Measurements from ENCODE around the gene ITPR1.

Gene ITPR1

GRCh38 chr3:4724051-4724629, 231.0 kb downstream of the ITPR1 start (continued):
- no peak for TF ChIP-seq ZBTB44 (tag by site-specific recombination; IDR thresholded peaks at IDR 0.05)
- TF ChIP-seq ZNF19 (tag by site-specific recombination; IDR thresholded peaks at IDR 0.05; ENCODE audit: low read depth) = no peak
- no peak for TF ChIP-seq ZSCAN30 (tag by site-specific recombination; IDR thresholded peaks at IDR 0.05)
- TF ChIP-seq KLF9 (tag by site-specific recombination; IDR thresholded peaks at IDR 0.05; ENCODE audit: low read depth) = no peak
- no peak for TF ChIP-seq ZNF214 (tag by site-specific recombination; IDR thresholded peaks at IDR 0.05; ENCODE audit: borderline replicate concordance)

GRCh38 chr3:4726549-4726948, 233.4 kb downstream of the ITPR1 start:
- ChIA-PET POLR2A (no interaction called here), CTCF (interaction anchor here (0.5 to 1.9 kb wide), 10 partner anchors 13 to 311 kb away, joined by 3 to 10 read pairs (median 4); no protein-coding TSS in a partner anchor)

GRCh38 chr3:4729061-4729973, 236.2 kb downstream of the ITPR1 start:
- POLR2A ChIA-PET = interaction anchor here (0.7 kb wide), 1 partner anchor 9 kb away, joined by 4 read pairs; no protein-coding TSS in a partner anchor
- peaks cover 13% of the 10 kb centered on the region for H3K4me1 ChIP-seq (ENCODE audit: control insufficient read depth, insufficient read depth, low read length)
- TF ChIP-seq REST (tag by site-specific recombination; IDR thresholded peaks at IDR 0.05) = no peak
- TF ChIP-seq ZFP3 (tag by site-specific recombination; IDR thresholded peaks at IDR 0.05; ENCODE audit: low read depth) = no peak
- TF ChIP-seq ZNF114 (tag by site-specific recombination; IDR thresholded peaks at IDR 0.05) = no peak
- TF ChIP-seq ZNF433 (tag by site-specific recombination; IDR thresholded peaks at IDR 0.05; ENCODE audit: low read depth) = no peak
- H3K27ac ChIP-seq (ENCODE audit: extremely low read depth, low read depth, low read length) = no peak overlapping the region
- peaks cover 0 to 6% of the 10 kb centered on the region in 2 experiments; a peak in 1 of 3 replicates for H3K36me3 ChIP-seq (ENCODE audit: control insufficient read depth in 2 of 2, insufficient read depth in 1 of 2, low read length in 2 of 2)
- no peaks in the 10 kb centered on the region for H3K9me3 ChIP-seq (ENCODE audit: control insufficient read depth, insufficient read depth, low read depth, low read length)
- no peak overlapping the region for H3K4me3 ChIP-seq (ENCODE audit: low read depth, low read length)
- CTCF ChIA-PET = interaction anchor here (0.6 to 1.9 kb wide), 3 partner anchors 9 to 246 kb away, joined by 3 to 16 read pairs (median 4); no protein-coding TSS in a partner anchor

More at GRCh38 chr3:4726549-4726948, 233.4 kb downstream of the ITPR1 start:
- no peak overlapping the region for H3K27ac ChIP-seq (ENCODE audit: extremely low read depth, low read depth, low read length)
- H3K9me3 ChIP-seq (ENCODE audit: control insufficient read depth, insufficient read depth, low read depth, low read length) = no peaks in the 10 kb centered on the region
- no peaks in the 10 kb centered on the region for H3K4me1 ChIP-seq (ENCODE audit: control insufficient read depth, insufficient read depth, low read length)
- TF ChIP-seq ZNF19 (tag by site-specific recombination; IDR thresholded peaks at IDR 0.05; ENCODE audit: low read depth) (no peak), ZNF324 (tag by site-specific recombination; IDR thresholded peaks at IDR 0.05) (no peak), AEBP2 (tag by site-specific recombination; IDR thresholded peaks at IDR 0.05; ENCODE audit: borderline replicate concordance) (no peak), KLF10 (tag by site-specific recombination; IDR thresholded peaks at IDR 0.05) (no peak), ZNF416 (tag by site-specific recombination; IDR thresholded peaks at IDR 0.05) (no peak)
- H3K36me3 ChIP-seq (ENCODE audit: control insufficient read depth in 2 of 2, insufficient read depth in 1 of 2, low read length in 2 of 2) = peaks cover 0 to 7% of the 10 kb centered on the region in 2 experiments; a peak in 1 of 3 replicates
- no peak overlapping the region for H3K4me3 ChIP-seq (ENCODE audit: low read depth, low read length)

Measured in HEK293 (cell line).